Measurements from ENCODE around the gene LRRC74A. TPM values are rescaled to one million over a fixed set of nuclear protein-coding genes. Genes with fewer than 3 reads are reported as not detected.

LRRC74A gene
- polyA plus RNA-seq, 1 of the 3 experiments (the other 2 are of a cell fraction) = not detected

DNA sequence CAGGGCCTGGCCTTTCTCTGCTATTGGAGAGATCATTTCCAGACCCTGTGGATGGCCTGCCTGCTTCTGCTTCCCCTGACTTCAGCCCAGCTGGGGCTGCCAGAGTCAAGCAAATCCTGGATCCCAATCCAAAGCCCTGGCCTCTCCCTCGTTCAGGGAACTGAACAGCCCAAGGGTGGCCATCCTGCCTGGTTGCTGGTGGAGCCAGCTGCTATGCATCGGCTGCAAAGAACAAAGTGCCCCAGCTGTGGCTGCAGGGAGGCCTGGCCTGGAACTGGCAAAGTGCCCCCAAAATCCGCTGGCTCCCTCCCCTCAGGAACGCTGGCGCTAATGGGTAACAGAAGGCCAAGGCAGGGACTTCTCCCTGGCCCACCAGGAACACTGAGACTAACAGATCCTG, 56.4 kb downstream of the LRRC74A start:
- no peak overlapping the region for H3K4me2 ChIP-seq
- POLR2A ChIA-PET = interaction anchor here (0.6 to 0.9 kb wide), 2 partner anchors 242 to 438 kb away, joined by 3 read pairs; partner anchors contain the start of genes GSTZ1 and POMT2
- no peak overlapping the region for H3K4me3 ChIP-seq (ENCODE audit: low read depth in 2 of 2, low read length in 1 of 2)
- CTCF ChIA-PET = interaction anchor here (0.9 to 13.9 kb wide), 11 partner anchors 9 to 242 kb away, joined by 3 to 139 read pairs (median 5); no protein-coding TSS in a partner anchor
- DNase-seq = peak; percentile 59
- no peak overlapping the region for H2AFZ ChIP-seq (ENCODE audit: low read depth)
- H3K79me2 ChIP-seq (ENCODE audit: insufficient read depth) = no peaks in the 10 kb centered on the region
- H4K20me1 ChIP-seq (ENCODE audit: insufficient read depth) = no peaks in the 10 kb centered on the region
- H3F3A ChIP-seq (replicated peaks; ENCODE audit: insufficient read depth) = no peaks in the 10 kb centered on the region
- H3K4me1 ChIP-seq (ENCODE audit: control insufficient read depth in 1 of 2, insufficient read depth in 2 of 2, low read depth in 1 of 2, low read length in 1 of 2) = peaks cover 0 to 24% of the 10 kb centered on the region in 2 experiments; a peak in 1 of 4 replicates
- no peak overlapping the region for H3K9ac ChIP-seq
- peak overlapping the region in 1 of 2 experiments; percentile 72; a peak in 1 of 4 replicates for H3K27ac ChIP-seq (ENCODE audit: low read depth in 2 of 2, low read length in 1 of 2)
- no peaks in the 10 kb centered on the region for H3K36me3 ChIP-seq (replicated peaks in 1 of 2; ENCODE audit: control insufficient read depth in 1 of 2, insufficient read depth in 2 of 2, low read length in 1 of 2)
- H3K9me2 ChIP-seq = no peaks in the 10 kb centered on the region
- TF ChIP-seq RAD21 (IDR thresholded peaks at IDR 0.05; ENCODE audit: low read length) (peak; percentile 48), RCOR1 (IDR thresholded peaks at IDR 0.05; ENCODE audit: low read length) (0 out of 2 replicates have a peak, but pooled peaks have one; percentile 15), SMC3 (IDR thresholded peaks at IDR 0.05; ENCODE audit: low read depth, low read length) (peak; percentile 2; the same call in 1 of the 2 replicates), YY1 (IDR thresholded peaks at IDR 0.05; ENCODE audit: low read depth) (no peak), FOXM1 (IDR thresholded peaks at IDR 0.05; ENCODE audit: low read depth) (no peak)
- H3K9me3 ChIP-seq = no peaks in the 10 kb centered on the region
- no peaks in the 10 kb centered on the region for H3K27me3 ChIP-seq (ENCODE audit: insufficient read depth)
- WGBS (ENCODE audit: low lambda C conversion rate) = 67% methylated on average over 4 of the region's 5 CpGs

DNA sequence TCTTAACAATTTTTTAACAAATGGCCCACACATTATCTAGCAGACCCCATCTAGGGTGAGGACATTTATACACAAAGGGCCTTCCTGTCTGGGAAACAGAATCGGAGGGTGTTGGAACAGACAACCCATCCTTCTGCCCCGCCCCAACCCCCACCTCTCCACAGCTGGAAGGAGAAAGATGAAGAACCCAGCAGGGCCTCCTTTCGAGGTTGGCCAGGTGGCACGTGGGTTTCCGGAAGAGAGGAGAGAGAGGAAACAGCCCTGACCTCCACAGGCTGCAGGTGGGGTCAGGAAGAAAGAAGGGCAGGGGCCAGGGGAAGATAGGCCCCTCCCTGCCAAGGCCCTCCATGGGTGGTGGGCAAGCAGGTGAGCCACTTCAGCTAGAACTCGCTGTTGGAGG, 57.2 kb downstream of the LRRC74A start:
- no peak for DNase-seq
- H4K20me1 ChIP-seq (ENCODE audit: insufficient read depth) = no peaks in the 10 kb centered on the region
- TF ChIP-seq, protein P1, sequence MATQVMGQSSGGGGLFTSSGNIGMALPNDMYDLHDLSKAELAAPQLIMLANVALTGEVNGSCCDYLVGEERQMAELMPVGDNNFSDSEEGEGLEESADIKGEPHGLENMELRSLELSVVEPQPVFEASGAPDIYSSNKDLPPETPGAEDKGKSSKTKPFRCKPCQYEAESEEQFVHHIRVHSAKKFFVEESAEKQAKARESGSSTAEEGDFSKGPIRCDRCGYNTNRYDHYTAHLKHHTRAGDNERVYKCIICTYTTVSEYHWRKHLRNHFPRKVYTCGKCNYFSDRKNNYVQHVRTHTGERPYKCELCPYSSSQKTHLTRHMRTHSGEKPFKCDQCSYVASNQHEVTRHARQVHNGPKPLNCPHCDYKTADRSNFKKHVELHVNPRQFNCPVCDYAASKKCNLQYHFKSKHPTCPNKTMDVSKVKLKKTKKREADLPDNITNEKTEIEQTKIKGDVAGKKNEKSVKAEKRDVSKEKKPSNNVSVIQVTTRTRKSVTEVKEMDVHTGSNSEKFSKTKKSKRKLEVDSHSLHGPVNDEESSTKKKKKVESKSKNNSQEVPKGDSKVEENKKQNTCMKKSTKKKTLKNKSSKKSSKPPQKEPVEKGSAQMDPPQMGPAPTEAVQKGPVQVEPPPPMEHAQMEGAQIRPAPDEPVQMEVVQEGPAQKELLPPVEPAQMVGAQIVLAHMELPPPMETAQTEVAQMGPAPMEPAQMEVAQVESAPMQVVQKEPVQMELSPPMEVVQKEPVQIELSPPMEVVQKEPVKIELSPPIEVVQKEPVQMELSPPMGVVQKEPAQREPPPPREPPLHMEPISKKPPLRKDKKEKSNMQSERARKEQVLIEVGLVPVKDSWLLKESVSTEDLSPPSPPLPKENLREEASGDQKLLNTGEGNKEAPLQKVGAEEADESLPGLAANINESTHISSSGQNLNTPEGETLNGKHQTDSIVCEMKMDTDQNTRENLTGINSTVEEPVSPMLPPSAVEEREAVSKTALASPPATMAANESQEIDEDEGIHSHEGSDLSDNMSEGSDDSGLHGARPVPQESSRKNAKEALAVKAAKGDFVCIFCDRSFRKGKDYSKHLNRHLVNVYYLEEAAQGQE (IDR thresholded peaks at IDR 0.05; ENCODE audit: low read depth, low read length) = no peak
- CTCF ChIA-PET = interaction anchor here (1.2 to 13.9 kb wide), 4 partner anchors 30 to 186 kb away, joined by 3 to 139 read pairs (median 30); no protein-coding TSS in a partner anchor
- H3F3A ChIP-seq (replicated peaks; ENCODE audit: insufficient read depth) = no peaks in the 10 kb centered on the region
- no peak overlapping the region for H2AFZ ChIP-seq (ENCODE audit: low read depth)
- H3K9me3 ChIP-seq = no peaks in the 10 kb centered on the region
- POLR2A ChIA-PET = no interaction called here
- H3K36me3 ChIP-seq (replicated peaks in 1 of 2; ENCODE audit: control insufficient read depth in 1 of 2, insufficient read depth in 2 of 2, low read length in 1 of 2) = no peaks in the 10 kb centered on the region
- no peaks in the 10 kb centered on the region for H3K79me2 ChIP-seq (ENCODE audit: insufficient read depth)
- H3K4me1 ChIP-seq (ENCODE audit: control insufficient read depth in 1 of 2, insufficient read depth in 2 of 2, low read depth in 1 of 2, low read length in 1 of 2) = peaks cover 0 to 24% of the 10 kb centered on the region in 2 experiments; a peak in 1 of 4 replicates
- no peak overlapping the region for H3K4me3 ChIP-seq (ENCODE audit: low read depth in 2 of 2, low read length in 1 of 2)
- H3K9ac ChIP-seq = no peak overlapping the region
- no peak overlapping the region; a peak in 1 of 4 replicates for H3K27ac ChIP-seq (ENCODE audit: low read depth in 2 of 2, low read length in 1 of 2)
- 85% methylated on average over 6 of the region's 6 CpGs for WGBS (ENCODE audit: low lambda C conversion rate)
- H3K27me3 ChIP-seq (ENCODE audit: insufficient read depth) = no peaks in the 10 kb centered on the region
- no peak overlapping the region for H3K4me2 ChIP-seq
- no peaks in the 10 kb centered on the region for H3K9me2 ChIP-seq

DNA sequence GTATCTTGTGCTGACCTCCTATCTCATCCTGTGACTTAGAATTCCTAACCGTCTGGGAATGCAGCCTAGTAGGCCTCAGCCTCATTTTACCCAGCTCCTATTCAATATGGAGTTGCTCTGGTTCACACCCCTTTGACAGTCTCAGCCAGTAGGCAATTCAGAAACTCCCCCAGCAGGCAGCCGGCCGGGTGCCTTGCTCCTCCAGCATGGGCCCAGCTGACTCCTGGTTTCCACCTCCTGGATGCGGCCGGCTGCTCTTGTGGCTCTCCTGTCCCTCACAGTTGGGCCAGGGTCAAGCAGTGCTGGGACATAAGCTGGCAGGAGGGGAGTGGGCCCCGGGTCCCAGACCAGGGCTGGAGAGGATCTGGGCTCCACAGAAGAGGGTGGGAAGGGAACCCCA, 58.2 kb downstream of the LRRC74A start:
- no peak overlapping the region for H3K9ac ChIP-seq
- no peaks in the 10 kb centered on the region for H3F3A ChIP-seq (replicated peaks; ENCODE audit: insufficient read depth)
- CTCF ChIA-PET = interaction anchor here (2.5 to 13.9 kb wide), 4 partner anchors 10 to 186 kb away, joined by 13 to 139 read pairs (median 84); no protein-coding TSS in a partner anchor
- H3K4me2 ChIP-seq = no peak overlapping the region
- POLR2A ChIA-PET = interaction anchor here (0.5 kb wide), 1 partner anchor 109 kb away, joined by 3 read pairs; no protein-coding TSS in a partner anchor
- no peak overlapping the region for H2AFZ ChIP-seq (ENCODE audit: low read depth)
- no peak for TF ChIP-seq RCOR1 (IDR thresholded peaks at IDR 0.05; ENCODE audit: low read length)
- TF ChIP-seq, protein P2, sequence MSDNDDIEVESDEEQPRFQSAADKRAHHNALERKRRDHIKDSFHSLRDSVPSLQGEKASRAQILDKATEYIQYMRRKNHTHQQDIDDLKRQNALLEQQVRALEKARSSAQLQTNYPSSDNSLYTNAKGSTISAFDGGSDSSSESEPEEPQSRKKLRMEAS (IDR thresholded peaks at IDR 0.05; ENCODE audit: low read depth) = no peak
- TF ChIP-seq MXI1 (IDR thresholded peaks at IDR 0.05; ENCODE audit: low read depth, low read length) = no peak
- TF ChIP-seq RXRA (IDR thresholded peaks at IDR 0.05; ENCODE audit: borderline replicate concordance, low read depth) = no peak
- TF ChIP-seq GABPA (IDR thresholded peaks at IDR 0.05; ENCODE audit: low read depth) = no peak
- TF ChIP-seq POLR2AphosphoS5 (IDR thresholded peaks at IDR 0.05; ENCODE audit: low read depth, low read length) = no peak
- no peak for TF ChIP-seq RAD21 (IDR thresholded peaks at IDR 0.05; ENCODE audit: low read length)
- TF ChIP-seq SMC3 (IDR thresholded peaks at IDR 0.05; ENCODE audit: low read depth, low read length) = no peak
- TF ChIP-seq, protein P3, sequence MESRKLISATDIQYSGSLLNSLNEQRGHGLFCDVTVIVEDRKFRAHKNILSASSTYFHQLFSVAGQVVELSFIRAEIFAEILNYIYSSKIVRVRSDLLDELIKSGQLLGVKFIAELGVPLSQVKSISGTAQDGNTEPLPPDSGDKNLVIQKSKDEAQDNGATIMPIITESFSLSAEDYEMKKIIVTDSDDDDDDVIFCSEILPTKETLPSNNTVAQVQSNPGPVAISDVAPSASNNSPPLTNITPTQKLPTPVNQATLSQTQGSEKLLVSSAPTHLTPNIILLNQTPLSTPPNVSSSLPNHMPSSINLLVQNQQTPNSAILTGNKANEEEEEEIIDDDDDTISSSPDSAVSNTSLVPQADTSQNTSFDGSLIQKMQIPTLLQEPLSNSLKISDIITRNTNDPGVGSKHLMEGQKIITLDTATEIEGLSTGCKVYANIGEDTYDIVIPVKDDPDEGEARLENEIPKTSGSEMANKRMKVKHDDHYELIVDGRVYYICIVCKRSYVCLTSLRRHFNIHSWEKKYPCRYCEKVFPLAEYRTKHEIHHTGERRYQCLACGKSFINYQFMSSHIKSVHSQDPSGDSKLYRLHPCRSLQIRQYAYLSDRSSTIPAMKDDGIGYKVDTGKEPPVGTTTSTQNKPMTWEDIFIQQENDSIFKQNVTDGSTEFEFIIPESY (IDR thresholded peaks at IDR 0.05; ENCODE audit: borderline replicate concordance, low read depth) = no peak
- TF ChIP-seq FOXM1 (IDR thresholded peaks at IDR 0.05; ENCODE audit: low read depth) = no peak
- TF ChIP-seq CHD2 (IDR thresholded peaks at IDR 0.05; ENCODE audit: low read length, partially characterized antibody) = no peak
- TF ChIP-seq YY1 (IDR thresholded peaks at IDR 0.05; ENCODE audit: low read depth) = no peak
- no peaks in the 10 kb centered on the region for H3K9me2 ChIP-seq
- DNase-seq = no peak
- H3K4me1 ChIP-seq (ENCODE audit: control insufficient read depth in 1 of 2, insufficient read depth in 2 of 2, low read depth in 1 of 2, low read length in 1 of 2) = peaks cover 0 to 24% of the 10 kb centered on the region in 2 experiments; a peak in 1 of 4 replicates
- no peak overlapping the region for H3K4me3 ChIP-seq (ENCODE audit: low read depth in 2 of 2, low read length in 1 of 2)
- no peaks in the 10 kb centered on the region for H3K36me3 ChIP-seq (replicated peaks in 1 of 2; ENCODE audit: control insufficient read depth in 1 of 2, insufficient read depth in 2 of 2, low read length in 1 of 2)
- WGBS (ENCODE audit: low lambda C conversion rate) = 51% methylated on average over 3 of the region's 6 CpGs
- no peaks in the 10 kb centered on the region for H3K79me2 ChIP-seq (ENCODE audit: insufficient read depth)
- H3K27ac ChIP-seq (ENCODE audit: low read depth in 2 of 2, low read length in 1 of 2) = no peak overlapping the region
- no peaks in the 10 kb centered on the region for H4K20me1 ChIP-seq (ENCODE audit: insufficient read depth)
- no peaks in the 10 kb centered on the region for H3K27me3 ChIP-seq (ENCODE audit: insufficient read depth)
- H3K9me3 ChIP-seq = no peaks in the 10 kb centered on the region

Measured in SK-N-SH (cell line).